Measurements from ENCODE around the gene MAML3. TPM values are rescaled to one million over a fixed set of nuclear protein-coding genes. Genes with fewer than 3 reads are reported as not detected.
A peak's percentile ranks its signal among the peaks of the same experiment; 100 is the strongest.

MAML3 gene
- total and polyA plus RNA-seq, 10 donors: 0.63 to 18.4 (median 12.7) TPM

DNA sequence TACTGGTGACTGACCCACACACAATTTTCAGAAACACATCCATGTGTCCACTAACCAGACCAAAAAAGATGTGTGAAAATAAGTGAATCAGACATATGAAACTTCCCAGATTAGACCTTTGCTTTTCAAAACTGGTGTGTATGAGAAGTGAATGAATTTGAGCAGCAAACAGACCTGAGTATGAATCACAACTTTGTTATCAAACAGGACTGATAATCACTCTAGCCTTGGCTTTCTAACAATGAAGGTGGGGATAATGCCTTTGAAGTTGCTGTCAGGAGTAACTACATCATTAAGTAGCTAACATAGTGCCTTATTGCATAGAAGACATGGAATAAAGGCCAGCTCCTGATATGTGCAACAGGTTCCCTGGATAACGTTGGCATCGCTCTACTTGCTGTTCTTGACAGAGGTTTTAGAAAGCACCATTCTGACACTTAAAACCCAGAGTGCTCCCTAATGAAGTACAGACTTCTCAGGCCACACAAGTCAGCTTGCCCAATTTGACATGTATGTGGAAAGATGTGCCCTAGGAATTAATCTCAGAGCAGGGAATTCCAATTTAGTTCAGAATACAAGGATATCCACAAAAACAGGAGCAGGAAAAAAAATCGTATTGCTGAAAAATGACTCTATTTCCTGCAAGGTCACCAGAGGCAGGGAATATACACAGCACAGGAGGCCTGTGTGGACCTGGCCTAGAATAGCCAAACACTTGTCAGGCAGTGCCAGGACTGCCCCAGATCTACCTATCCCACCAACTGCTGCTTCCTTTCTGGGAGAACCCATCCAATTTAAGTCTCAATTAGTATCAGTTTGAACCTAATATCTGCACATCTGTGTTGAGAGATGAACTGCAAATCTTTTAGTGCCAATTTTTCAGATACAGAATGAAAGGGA, 87.7 kb downstream of the MAML3 start:
- Histone ChIP-seq H3K27ac (no peak overlapping the region), H3K27me3 (replicated peaks in 1 of 7) (no peaks in the 10 kb centered on the region), H3K36me3 (no peaks in the 10 kb centered on the region), H3K9me3 (no peaks in the 10 kb centered on the region), H3K4me1 (peaks cover 0 to 25% (median 15%) of the 10 kb centered on the region in 6 donors), H3K4me3 (no peak overlapping the region)
- intact Hi-C loops (cut with DNase I; ENCODE audit: low total_unique reads): no loop called here
- WGBS, 5 donors: 75 to 83% (median 77%) methylated on average over 3 of the region's 3 CpGs
- DNase-seq: no peak
- TF ChIP-seq, protein P1, sequence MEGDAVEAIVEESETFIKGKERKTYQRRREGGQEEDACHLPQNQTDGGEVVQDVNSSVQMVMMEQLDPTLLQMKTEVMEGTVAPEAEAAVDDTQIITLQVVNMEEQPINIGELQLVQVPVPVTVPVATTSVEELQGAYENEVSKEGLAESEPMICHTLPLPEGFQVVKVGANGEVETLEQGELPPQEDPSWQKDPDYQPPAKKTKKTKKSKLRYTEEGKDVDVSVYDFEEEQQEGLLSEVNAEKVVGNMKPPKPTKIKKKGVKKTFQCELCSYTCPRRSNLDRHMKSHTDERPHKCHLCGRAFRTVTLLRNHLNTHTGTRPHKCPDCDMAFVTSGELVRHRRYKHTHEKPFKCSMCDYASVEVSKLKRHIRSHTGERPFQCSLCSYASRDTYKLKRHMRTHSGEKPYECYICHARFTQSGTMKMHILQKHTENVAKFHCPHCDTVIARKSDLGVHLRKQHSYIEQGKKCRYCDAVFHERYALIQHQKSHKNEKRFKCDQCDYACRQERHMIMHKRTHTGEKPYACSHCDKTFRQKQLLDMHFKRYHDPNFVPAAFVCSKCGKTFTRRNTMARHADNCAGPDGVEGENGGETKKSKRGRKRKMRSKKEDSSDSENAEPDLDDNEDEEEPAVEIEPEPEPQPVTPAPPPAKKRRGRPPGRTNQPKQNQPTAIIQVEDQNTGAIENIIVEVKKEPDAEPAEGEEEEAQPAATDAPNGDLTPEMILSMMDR (IDR thresholded peaks at IDR 0.05 in 8 of 11, conservative IDR thresholded peaks at IDR 0.05 in 3 of 11): no peak
- TF ChIP-seq POLR2A (IDR thresholded peaks at IDR 0.05) (no peak), POLR2AphosphoS5 (IDR thresholded peaks at IDR 0.05) (no peak)

DNA sequence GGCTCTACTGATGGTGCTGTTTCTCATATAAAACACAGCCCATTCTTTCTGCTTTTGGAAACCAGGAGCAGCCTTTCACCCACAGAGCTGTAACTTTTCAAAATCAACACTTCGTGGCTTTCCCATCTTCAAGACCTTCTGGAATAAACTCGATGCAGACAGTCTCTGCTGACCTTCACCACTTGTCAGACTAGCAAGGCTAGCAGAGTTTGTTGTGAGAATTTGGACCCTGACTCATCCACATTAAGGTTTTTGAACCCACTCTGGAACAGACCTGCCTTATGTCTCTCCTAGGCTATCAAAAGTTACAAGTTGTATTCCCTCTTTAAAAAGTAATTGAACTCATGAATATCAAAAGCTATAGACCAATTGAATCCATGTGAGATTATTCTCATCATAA, 88.6 kb downstream of the MAML3 start:
- peaks cover 0 to 20% (median 6%) of the 10 kb centered on the region in 6 donors for H3K4me1 ChIP-seq
- intact Hi-C loops (cut with DNase I; ENCODE audit: low total_unique reads): no loop called here
- TF ChIP-seq POLR2A (IDR thresholded peaks at IDR 0.05) (no peak), POLR2AphosphoS5 (IDR thresholded peaks at IDR 0.05) (no peak)
- TF ChIP-seq, protein P1 (IDR thresholded peaks at IDR 0.05 in 8 of 11, conservative IDR thresholded peaks at IDR 0.05 in 3 of 11): no peak
- no peaks in the 10 kb centered on the region for H3K27me3 ChIP-seq (replicated peaks in 1 of 7)
- no peak overlapping the region for H3K4me3 ChIP-seq
- H3K9me3 ChIP-seq: no peaks in the 10 kb centered on the region
- DNase-seq: no peak
- WGBS, 5 donors: 60 to 83% (median 77%) methylated on average over 2 of the region's 2 CpGs
- H3K36me3 ChIP-seq: no peaks in the 10 kb centered on the region
- no peak overlapping the region for H3K27ac ChIP-seq

DNA sequence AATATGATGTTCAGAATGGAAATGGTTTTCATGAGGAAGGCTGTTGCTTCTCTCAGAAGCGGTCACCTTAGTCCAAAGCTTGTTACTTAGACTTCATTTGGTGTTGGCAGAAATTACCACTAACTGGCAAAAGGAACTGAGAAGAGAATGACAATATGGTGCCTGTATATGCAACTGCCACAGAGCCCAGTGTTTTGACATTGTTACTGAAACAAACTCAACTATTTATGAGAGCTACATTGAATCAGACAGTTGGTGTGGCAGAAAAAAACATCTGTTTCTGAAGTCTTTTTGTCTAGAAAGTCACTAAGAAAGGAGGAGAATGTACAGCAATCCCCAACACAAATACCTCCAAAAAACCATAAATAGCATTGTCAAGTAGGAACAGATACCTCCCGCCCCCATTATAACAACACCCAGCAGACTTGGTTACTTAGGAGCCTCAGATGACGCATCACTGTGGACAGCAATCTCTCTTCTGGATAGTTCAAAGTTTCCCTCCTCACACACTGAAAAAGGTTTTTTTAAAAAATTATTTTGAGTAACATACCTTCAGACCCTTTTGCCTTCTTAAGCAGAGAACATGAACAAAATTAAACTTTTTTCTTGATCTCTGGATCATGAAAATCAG, 92.2 kb downstream of the MAML3 start:
- DNase-seq: no peak
- intact Hi-C loops (cut with DNase I; ENCODE audit: low total_unique reads): no loop called here
- WGBS, 5 donors: 89 to 98% (median 92%) methylated on average over 3 of the region's 3 CpGs
- H3K36me3 ChIP-seq: no peaks in the 10 kb centered on the region
- peak overlapping the region in 1 of 8 donors; percentile 24 for H3K27ac ChIP-seq
- no peak for TF ChIP-seq POLR2AphosphoS5 (IDR thresholded peaks at IDR 0.05)
- TF ChIP-seq, protein P1 (IDR thresholded peaks at IDR 0.05 in 8 of 11, conservative IDR thresholded peaks at IDR 0.05 in 3 of 11): no peak
- no peak for TF ChIP-seq POLR2A (IDR thresholded peaks at IDR 0.05)
- H3K9me3 ChIP-seq: no peaks in the 10 kb centered on the region
- H3K27me3 ChIP-seq (replicated peaks in 1 of 7): no peaks in the 10 kb centered on the region
- H3K4me3 ChIP-seq: no peak overlapping the region
- H3K4me1 ChIP-seq: peaks cover 0 to 34% (median 1%) of the 10 kb centered on the region in 6 donors

DNA sequence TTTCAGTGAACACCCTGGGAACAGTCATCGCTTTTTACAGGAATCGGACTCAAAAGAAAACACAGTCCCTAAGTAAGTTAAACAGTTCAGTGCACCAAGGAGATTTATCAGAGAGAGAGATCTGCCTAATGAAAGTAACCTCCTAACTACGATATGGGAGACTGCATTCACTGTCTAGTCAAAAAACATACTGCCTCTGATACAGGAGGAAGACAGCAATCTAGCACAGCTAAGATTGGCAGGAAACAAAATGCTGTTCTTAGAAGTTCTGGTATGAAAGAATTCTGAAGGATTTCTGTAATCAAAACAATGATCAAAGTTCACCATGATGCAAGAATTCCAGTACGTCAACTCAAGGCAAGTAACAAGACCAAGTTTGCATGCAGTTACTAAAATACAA, 92.8 kb downstream of the MAML3 start:
- H3K4me3 ChIP-seq: no peak overlapping the region
- TF ChIP-seq POLR2AphosphoS5 (IDR thresholded peaks at IDR 0.05) (no peak), POLR2A (IDR thresholded peaks at IDR 0.05) (no peak)
- TF ChIP-seq, protein P1 (IDR thresholded peaks at IDR 0.05 in 8 of 11, conservative IDR thresholded peaks at IDR 0.05 in 3 of 11): no peak
- WGBS, 5 donors: 76 to 82% (median 78%) methylated on average over 4 of the region's 4 CpGs
- H3K36me3 ChIP-seq: no peaks in the 10 kb centered on the region
- H3K4me1 ChIP-seq: peaks cover 0 to 36% (median 1%) of the 10 kb centered on the region in 6 donors
- no peak for DNase-seq
- intact Hi-C loops (cut with DNase I; ENCODE audit: low total_unique reads): no loop called here
- no peaks in the 10 kb centered on the region for H3K9me3 ChIP-seq
- H3K27me3 ChIP-seq (replicated peaks in 1 of 7): no peaks in the 10 kb centered on the region
- peak overlapping the region in 4 of 8 donors; percentile 7 to 24 (median 18) for H3K27ac ChIP-seq

All from spleen (tissue), 11 donors.